Measurements from ENCODE around the gene SPAG16.

The SPAG16 gene

GRCh38 chr2:214265991-214266489 lies 981.8 kb downstream of the SPAG16 start:
- DNase-seq (ENCODE audit: low read depth): no peak

GRCh38 chr2:214277880-214278279 lies 993.6 kb downstream of the SPAG16 start:
- no peak for DNase-seq (ENCODE audit: low read depth)

- DNase-seq (ENCODE audit: low read depth): no peak
Observed at GRCh38 chr2:214286011-214286410, 1001.7 kb downstream of the SPAG16 start.

GRCh38 chr2:214293593-214293992 lies 1009.3 kb downstream of the SPAG16 start:
- no peak for DNase-seq (ENCODE audit: low read depth)

- no peak for DNase-seq (ENCODE audit: low read depth)
Observed at GRCh38 chr2:214294426-214294825, 1010.2 kb downstream of the SPAG16 start.

- DNase-seq (ENCODE audit: low read depth): no peak
Observed at GRCh38 chr2:214297423-214297822, 1013.2 kb downstream of the SPAG16 start.

GRCh38 chr2:214310319-214310718 lies 1026.1 kb downstream of the SPAG16 start:
- no peak for DNase-seq (ENCODE audit: low read depth)

- DNase-seq (ENCODE audit: low read depth): no peak
Observed at GRCh38 chr2:214311031-214311533, 1026.8 kb downstream of the SPAG16 start.

GRCh38 chr2:214311931-214312749 lies 1027.9 kb downstream of the SPAG16 start:
- no peak for DNase-seq (ENCODE audit: low read depth)

GRCh38 chr2:214315324-214315723 lies 1031.1 kb downstream of the SPAG16 start:
- DNase-seq (ENCODE audit: low read depth): no peak

GRCh38 chr2:214320211-214320610 lies 1035.9 kb downstream of the SPAG16 start:
- no peak for DNase-seq (ENCODE audit: low read depth)

- no peak for DNase-seq (ENCODE audit: low read depth)
Observed at GRCh38 chr2:214322662-214323061, 1038.4 kb downstream of the SPAG16 start.

- DNase-seq (ENCODE audit: low read depth): no peak
Observed at GRCh38 chr2:214325404-214325803, 1041.1 kb downstream of the SPAG16 start.

GRCh38 chr2:214328941-214329340 lies 1044.7 kb downstream of the SPAG16 start:
- no peak for DNase-seq (ENCODE audit: low read depth)

- no peak for DNase-seq (ENCODE audit: low read depth)
Observed at GRCh38 chr2:214341646-214342045, 1057.4 kb downstream of the SPAG16 start.

GRCh38 chr2:214358506-214358905 lies 1074.2 kb downstream of the SPAG16 start:
- no peak for DNase-seq (ENCODE audit: low read depth)

- no peak for DNase-seq (ENCODE audit: low read depth)
Observed at GRCh38 chr2:214361116-214361515, 1076.9 kb downstream of the SPAG16 start.

GRCh38 chr2:214365549-214365948 lies 1081.3 kb downstream of the SPAG16 start:
- DNase-seq (ENCODE audit: low read depth): no peak

- DNase-seq (ENCODE audit: low read depth): no peak
Observed at GRCh38 chr2:214367171-214367570, 1082.9 kb downstream of the SPAG16 start.

- DNase-seq (ENCODE audit: low read depth): no peak
Observed at GRCh38 chr2:214376618-214377285, 1092.5 kb downstream of the SPAG16 start.

GRCh38 chr2:214377286-214377624 lies 1093.0 kb downstream of the SPAG16 start:
- no peak for DNase-seq (ENCODE audit: low read depth)

GRCh38 chr2:214378455-214379103 lies 1094.3 kb downstream of the SPAG16 start:
- DNase-seq (ENCODE audit: low read depth): no peak

- DNase-seq (ENCODE audit: low read depth): no peak
Observed at GRCh38 chr2:214379227-214379626, 1095.0 kb downstream of the SPAG16 start.
